OCI-LY7 (cell line): Measurements from ENCODE around the gene PTCH1. TPM values are rescaled to one million over a fixed set of nuclear protein-coding genes. Genes with fewer than 3 reads are reported as not detected.

Experiments used
- BruUV-seq: library from RNA; stranded (reverse); fragments of 400-500 nt; replicated peaks from 2 replicates; lab custom pipeline; 2021; lab: Mats Ljungman, UMichigan
- CTCF ChIA-PET: fragments of 300-600 bp; sonication (Branson Sonifier 250); formaldehyde crosslinking; loops from one replicate; lab custom pipeline; 2022; ENCODE audit warnings: antibody characterized with exemption; ENCODE audit not compliant: unreplicated experiment; lab: Charles Lee
- POLR2A ChIA-PET: fragments of 300-600 bp; sonication (Branson Sonifier 250); formaldehyde crosslinking; loops from one replicate; lab custom pipeline; 2022; ENCODE audit warnings: antibody characterized with exemption; lab: Charles Lee
- DNase-seq: peaks from one replicate; pipeline ENCODE4 v3.0.0-alpha.2; 2015; ENCODE audit warnings: low spot score
- H2AFZ ChIP-seq: fragments of 200-600 bp; sonication (generic), shearing (Covaris generic); 2 replicates; pipeline ENCODE4 v1.6.1; 2014; ENCODE audit warnings: mild to moderate bottlenecking, antibody characterized with exemption, low read length, moderate library complexity
- H3K27ac ChIP-seq: fragments of 200-600 bp; sonication (generic); 2 replicates; pipeline ENCODE4 v1.5.1; 2014; ENCODE audit warnings: mixed run types, low read depth, mild to moderate bottlenecking, moderate library complexity, low read length, inconsistent platforms; ENCODE audit not compliant: poor library complexity, severe bottlenecking
- H3K36me3 ChIP-seq: fragments of 200-600 bp; sonication (generic); 2 replicates; pipeline ENCODE4 v1.6.1; 2014; ENCODE audit warnings: mild to moderate bottlenecking, antibody characterized with exemption, low read length, moderate library complexity, mixed read lengths; ENCODE audit not compliant: insufficient read depth
- H3K4me1 ChIP-seq: fragments of 200-600 bp; sonication (generic); 2 replicates; pipeline ENCODE4 v1.5.1; 2014; ENCODE audit warnings: mild to moderate bottlenecking, low read length; ENCODE audit not compliant: insufficient read depth, poor library complexity, severe bottlenecking
- H3K4me2 ChIP-seq: fragments of 200-600 bp; sonication (generic); 2 replicates; pipeline ENCODE4 v1.6.1; 2014; ENCODE audit warnings: mild to moderate bottlenecking, low read length
- H3K4me3 ChIP-seq: fragments of 200-600 bp; sonication (generic); 2 replicates; pipeline ENCODE4 v1.5.1; 2014; ENCODE audit warnings: mild to moderate bottlenecking, low read depth, low read length; ENCODE audit not compliant: poor library complexity, severe bottlenecking
- H3K79me2 ChIP-seq: fragments of 200-600 bp; sonication (generic); 2 replicates; pipeline ENCODE4 v1.6.1; 2016; ENCODE audit warnings: low read depth, mild to moderate bottlenecking, low read length, moderate library complexity, mixed read lengths; ENCODE audit not compliant: insufficient read depth
- H3K9me2 ChIP-seq: fragments of 200-600 bp; sonication (generic); 2 replicates; pipeline ENCODE4 v1.6.1; 2016; ENCODE audit warnings: mild to moderate bottlenecking, low read length, mixed read lengths; ENCODE audit not compliant: insufficient read depth
- H3K9me3 ChIP-seq: fragments of 200-600 bp; sonication (generic); 2 replicates; pipeline ENCODE4 v1.6.1; 2014; ENCODE audit warnings: mild to moderate bottlenecking, mixed run types, low read length, mixed read lengths
- H4K20me1 ChIP-seq: fragments of 200-600 bp; sonication (generic); 2 replicates; pipeline ENCODE4 v1.6.1; 2014; ENCODE audit warnings: mild to moderate bottlenecking, antibody characterized with exemption, low read length, moderate library complexity, mixed read lengths; ENCODE audit not compliant: insufficient read depth
- CTCF ChIP-seq: fragments of 200-600 bp; sonication (generic); conservative IDR thresholded peaks from 2 replicates; pipeline ENCODE4 v1.5.1; 2014; ENCODE audit warnings: mild to moderate bottlenecking, antibody characterized with exemption, low read length, moderate library complexity, mixed read lengths
- EZH2phosphoT487 ChIP-seq: fragments of 200-600 bp; sonication (generic); IDR thresholded peaks from 2 replicates; pipeline ENCODE4 v1.6.1; 2018; ENCODE audit warnings: low read depth, borderline replicate concordance, mild to moderate bottlenecking, mixed run types, antibody characterized with exemption, low read length, moderate library complexity, mixed read lengths
- intact Hi-C: fragments of 100-400 bp; cut with micrococcal nuclease; formaldehyde crosslinking; loops from one replicate; pipeline ENCODE4 v1.10.0; 2022; ENCODE audit not compliant: unreplicated experiment
- small RNA-seq: library from RNA; depleted of rRNA; stranded (forward); fragments of <200 nt; gene quantifications from one replicate; pipeline ENCODE3, GENCODE V24; 2014
- total RNA-seq, 2 experiments: library from RNA; depleted of rRNA in 1 of 2; stranded (reverse); fragments of >200 nt in 1 of 2; shearing (Covaris generic) in 1 of 2; gene quantifications; 2 replicates each; pipeline ENCODE4 v1.2.3, GENCODE V29; 2014 to 2022

Gene PTCH1
- total RNA-seq, 2 experiments from 2014 or later = 13.1 to 36.1 TPM

- no TSS peak for BruUV-seq
- Histone ChIP-seq H3K4me1 (no peaks in the 10 kb centered on the region), H4K20me1 (no peaks in the 10 kb centered on the region), H3K36me3 (no peaks in the 10 kb centered on the region), H3K4me2 (no peak overlapping the region), H2AFZ (no peak overlapping the region), H3K27ac (no peak overlapping the region), H3K79me2 (no peaks in the 10 kb centered on the region), H3K4me3 (no peak overlapping the region), H3K9me2 (no peaks in the 10 kb centered on the region), H3K9me3 (no peaks in the 10 kb centered on the region)
- no peak for DNase-seq
- ChIA-PET POLR2A (no interaction called here), CTCF (no interaction called here)
- TF ChIP-seq EZH2phosphoT487 (no peak), CTCF (no peak)
- intact Hi-C loops = no loop called here
Measured at GRCh38 chr9:95407524-95407923, 109.2 kb downstream of the PTCH1 start.

DNA sequence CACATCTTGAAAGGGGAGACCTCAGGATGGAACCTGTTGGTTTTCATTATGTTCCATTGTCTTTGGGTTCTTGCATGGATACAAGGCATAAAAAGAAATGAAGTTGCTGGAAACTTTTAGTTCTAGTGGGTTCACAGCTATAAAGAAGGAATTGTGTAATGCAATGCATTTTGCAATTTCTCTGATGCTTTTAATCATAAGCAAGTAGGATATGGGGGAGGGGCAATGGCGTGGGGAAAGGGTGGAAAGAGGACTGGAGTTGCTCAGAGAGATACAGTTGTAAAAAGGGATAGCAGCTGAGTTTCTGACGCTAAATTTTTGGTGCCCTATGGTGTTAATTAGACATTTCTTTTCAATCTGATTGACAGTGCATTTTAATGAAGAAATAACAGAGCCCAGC, 110.7 kb downstream of the PTCH1 start:
- intact Hi-C loops = no loop called here
- Histone ChIP-seq H3K9me3 (no peaks in the 10 kb centered on the region), H3K36me3 (no peaks in the 10 kb centered on the region), H3K9me2 (no peaks in the 10 kb centered on the region), H2AFZ (no peak overlapping the region), H3K4me2 (no peak overlapping the region), H4K20me1 (no peaks in the 10 kb centered on the region), H3K79me2 (no peaks in the 10 kb centered on the region), H3K4me1 (no peaks in the 10 kb centered on the region), H3K27ac (no peak overlapping the region), H3K4me3 (no peak overlapping the region)
- TF ChIP-seq CTCF (no peak), EZH2phosphoT487 (no peak)
- POLR2A ChIA-PET = no interaction called here
- no peak for DNase-seq
- BruUV-seq = no TSS peak
- CTCF ChIA-PET = no interaction called here

DNA sequence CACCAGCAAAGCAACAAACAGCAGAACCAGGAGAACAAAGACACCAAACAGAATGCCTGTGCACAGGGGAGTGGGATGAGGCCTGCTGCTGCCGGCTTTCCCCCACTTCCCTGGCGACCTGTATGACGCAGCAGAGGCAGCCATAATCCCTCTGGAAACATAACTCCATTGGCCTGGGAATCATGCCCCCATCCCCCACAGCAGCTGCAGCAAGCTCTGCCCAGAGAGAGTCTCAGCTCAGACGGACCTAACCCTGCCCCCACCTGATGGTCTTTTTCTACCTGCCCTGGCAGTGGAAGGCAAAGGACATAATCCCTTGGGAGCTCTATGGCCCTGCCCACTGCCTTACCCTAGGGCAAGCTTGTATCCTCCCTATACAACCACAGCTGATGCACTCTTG, 117.5 kb downstream of the PTCH1 start:
- H3K4me3 ChIP-seq = no peak overlapping the region
- no peak overlapping the region for H2AFZ ChIP-seq
- BruUV-seq = no TSS peak
- ChIA-PET CTCF (no interaction called here), POLR2A (no interaction called here)
- H3K9me3 ChIP-seq = no peaks in the 10 kb centered on the region
- H3K27ac ChIP-seq = no peak overlapping the region
- no peak overlapping the region for H3K4me2 ChIP-seq
- DNase-seq = no peak
- TF ChIP-seq EZH2phosphoT487 (no peak), CTCF (no peak)
- no peaks in the 10 kb centered on the region for H4K20me1 ChIP-seq
- intact Hi-C loops = no loop called here
- no peaks in the 10 kb centered on the region for H3K79me2 ChIP-seq
- H3K9me2 ChIP-seq = no peaks in the 10 kb centered on the region
- no peaks in the 10 kb centered on the region for H3K36me3 ChIP-seq
- H3K4me1 ChIP-seq = no peaks in the 10 kb centered on the region

Small RNA genes lying within 50 kb of the gene (small RNA-seq; reads per million reads assigned to genes)
- gene MT1P1 = not detected

Other genes starting within 250 kb of the PTCH1 start
- gene FANCC, start 199.3 kb downstream of the PTCH1 start, total RNA-seq (2014; rRNA removed; shearing (Covaris generic)) = 12.3 and 13.9 TPM in 2 replicates
- gene FANCC, start 199.3 kb downstream of the PTCH1 start, total RNA-seq (2022) = 28.7 TPM in 2 replicates